ENCODE data around the gene CLEC16A.

Gene CLEC16A

DNA sequence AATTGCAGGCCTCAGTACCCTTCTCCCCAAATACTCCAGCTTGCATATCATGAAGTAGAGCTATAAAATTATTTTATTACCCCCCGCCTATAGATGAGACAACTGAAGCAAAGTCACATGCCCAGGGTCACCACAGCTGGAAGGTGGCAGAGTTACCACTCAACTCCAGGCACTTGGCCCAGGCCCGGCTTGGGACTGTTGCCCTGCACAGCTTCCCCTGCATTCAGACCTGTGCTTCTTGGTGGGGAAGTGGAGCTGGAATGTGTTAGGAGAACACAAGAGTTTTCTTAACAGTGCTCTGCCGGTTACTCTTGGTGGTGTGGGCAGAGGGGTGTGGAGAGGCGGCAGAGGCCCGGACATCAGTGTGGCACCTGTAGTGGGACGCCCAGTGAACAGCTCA, 162.4 kb downstream of the CLEC16A start:
- ChIA-PET CTCF (interaction anchor here (0.7 to 2.0 kb wide), 6 partner anchors 17 to 143 kb away, joined by 3 to 4 read pairs (median 4); no protein-coding TSS in a partner anchor), POLR2A (no interaction called here)
- no peak overlapping the region for H3K4me3 ChIP-seq (ENCODE audit: low read depth, low read length)
- DNase-seq (ENCODE audit: low read depth, low spot score): no peak
- TF ChIP-seq, protein P1, sequence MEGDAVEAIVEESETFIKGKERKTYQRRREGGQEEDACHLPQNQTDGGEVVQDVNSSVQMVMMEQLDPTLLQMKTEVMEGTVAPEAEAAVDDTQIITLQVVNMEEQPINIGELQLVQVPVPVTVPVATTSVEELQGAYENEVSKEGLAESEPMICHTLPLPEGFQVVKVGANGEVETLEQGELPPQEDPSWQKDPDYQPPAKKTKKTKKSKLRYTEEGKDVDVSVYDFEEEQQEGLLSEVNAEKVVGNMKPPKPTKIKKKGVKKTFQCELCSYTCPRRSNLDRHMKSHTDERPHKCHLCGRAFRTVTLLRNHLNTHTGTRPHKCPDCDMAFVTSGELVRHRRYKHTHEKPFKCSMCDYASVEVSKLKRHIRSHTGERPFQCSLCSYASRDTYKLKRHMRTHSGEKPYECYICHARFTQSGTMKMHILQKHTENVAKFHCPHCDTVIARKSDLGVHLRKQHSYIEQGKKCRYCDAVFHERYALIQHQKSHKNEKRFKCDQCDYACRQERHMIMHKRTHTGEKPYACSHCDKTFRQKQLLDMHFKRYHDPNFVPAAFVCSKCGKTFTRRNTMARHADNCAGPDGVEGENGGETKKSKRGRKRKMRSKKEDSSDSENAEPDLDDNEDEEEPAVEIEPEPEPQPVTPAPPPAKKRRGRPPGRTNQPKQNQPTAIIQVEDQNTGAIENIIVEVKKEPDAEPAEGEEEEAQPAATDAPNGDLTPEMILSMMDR (IDR thresholded peaks at IDR 0.05; ENCODE audit: insufficient read depth, low read length, missing control alignments): no peak

DNA sequence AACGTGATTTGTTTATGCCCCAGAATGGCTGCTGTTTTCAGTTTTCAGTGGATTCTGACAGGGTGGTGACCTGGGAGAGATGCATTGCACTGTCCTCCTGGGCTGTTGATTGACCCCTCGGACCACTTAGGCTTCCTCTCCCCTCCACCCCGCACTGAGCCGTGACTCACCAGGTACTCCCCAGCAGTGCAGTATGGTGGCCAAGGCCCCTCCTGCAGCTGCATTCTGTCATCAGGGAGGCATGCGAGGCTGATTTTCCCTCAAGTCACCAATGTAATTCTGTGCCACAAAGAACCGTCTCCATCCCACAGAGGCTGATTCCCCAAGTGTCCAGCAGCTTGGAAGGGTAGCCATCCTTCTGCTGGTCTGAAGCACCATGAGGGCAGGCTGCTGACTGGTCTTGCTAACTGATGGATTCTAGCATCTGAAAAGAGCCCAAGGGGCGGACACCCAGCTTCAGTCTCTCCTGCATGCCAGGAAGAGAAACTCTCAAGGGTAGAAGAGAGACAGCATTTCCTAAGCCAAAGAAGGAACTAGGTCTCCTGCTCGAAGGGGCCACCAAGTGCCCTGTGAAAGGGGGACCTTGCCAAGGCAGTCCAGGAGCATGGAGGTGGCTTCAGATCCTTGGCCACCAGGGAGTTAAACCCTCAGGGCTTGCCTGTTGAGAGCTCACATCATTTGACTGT, 163.6 kb downstream of the CLEC16A start:
- CTCF ChIA-PET: interaction anchor here (0.6 to 2.0 kb wide), 3 partner anchors 8 to 144 kb away, joined by 3 to 4 read pairs (median 3); no protein-coding TSS in a partner anchor
- TF ChIP-seq, protein P1 (IDR thresholded peaks at IDR 0.05; ENCODE audit: insufficient read depth, low read length, missing control alignments): no peak
- H3K4me3 ChIP-seq (ENCODE audit: low read depth, low read length): no peak overlapping the region
- POLR2A ChIA-PET: no interaction called here
- no peak for DNase-seq (ENCODE audit: low read depth, low spot score)

DNA sequence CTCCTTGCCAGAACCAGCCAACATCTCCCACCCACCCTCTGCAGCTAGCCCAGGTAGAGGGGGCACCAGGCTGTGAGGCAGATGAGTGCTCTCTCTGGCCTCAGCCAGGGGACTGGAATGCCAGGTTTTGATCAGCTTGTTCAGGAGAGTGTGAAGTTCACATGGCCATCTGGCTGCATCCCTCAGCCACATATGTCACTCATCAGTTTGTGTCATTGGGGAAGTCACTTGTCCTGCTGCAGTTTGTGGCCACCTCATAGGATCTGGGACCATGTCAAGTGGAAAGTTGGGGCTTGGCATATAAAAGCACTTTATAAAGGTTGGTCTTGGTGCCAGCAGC, 164.1 kb downstream of the CLEC16A start:
- ChIA-PET POLR2A (no interaction called here), CTCF (interaction anchor here (1.2 to 2.0 kb wide), 2 partner anchors 8 to 43 kb away, joined by 3 to 4 read pairs; no protein-coding TSS in a partner anchor)
- no peak for DNase-seq (ENCODE audit: low read depth, low spot score)
- H3K4me3 ChIP-seq (ENCODE audit: low read depth, low read length): no peak overlapping the region
- TF ChIP-seq, protein P1 (IDR thresholded peaks at IDR 0.05; ENCODE audit: insufficient read depth, low read length, missing control alignments): no peak

DNA sequence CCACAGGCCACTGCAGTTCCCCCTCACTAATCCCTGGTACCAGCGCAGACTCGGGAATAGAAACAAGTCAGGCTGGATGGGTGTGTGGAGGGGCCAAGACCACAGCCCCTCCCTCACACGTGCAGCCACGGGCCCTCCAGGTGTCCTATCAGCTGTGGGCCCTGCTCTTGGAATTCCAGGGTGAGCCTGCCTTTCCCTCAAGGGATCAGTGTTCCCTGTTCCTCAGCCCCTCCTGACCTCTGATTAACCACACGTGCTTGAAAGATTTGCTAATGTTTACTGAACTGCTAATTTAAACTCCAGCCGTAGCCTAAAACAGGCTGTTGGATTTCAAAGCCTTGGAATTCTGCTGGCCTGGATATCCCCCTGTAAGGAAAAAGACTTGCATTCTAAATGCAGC, 165.2 kb downstream of the CLEC16A start:
- TF ChIP-seq, protein P1 (IDR thresholded peaks at IDR 0.05; ENCODE audit: insufficient read depth, low read length, missing control alignments): no peak
- DNase-seq (ENCODE audit: low read depth, low spot score): no peak
- H3K4me3 ChIP-seq (ENCODE audit: low read depth, low read length): no peak overlapping the region
- CTCF ChIA-PET: interaction anchor here (1.1 kb wide), 1 partner anchor 11 kb away, joined by 3 read pairs; no protein-coding TSS in a partner anchor
- POLR2A ChIA-PET: no interaction called here

DNA sequence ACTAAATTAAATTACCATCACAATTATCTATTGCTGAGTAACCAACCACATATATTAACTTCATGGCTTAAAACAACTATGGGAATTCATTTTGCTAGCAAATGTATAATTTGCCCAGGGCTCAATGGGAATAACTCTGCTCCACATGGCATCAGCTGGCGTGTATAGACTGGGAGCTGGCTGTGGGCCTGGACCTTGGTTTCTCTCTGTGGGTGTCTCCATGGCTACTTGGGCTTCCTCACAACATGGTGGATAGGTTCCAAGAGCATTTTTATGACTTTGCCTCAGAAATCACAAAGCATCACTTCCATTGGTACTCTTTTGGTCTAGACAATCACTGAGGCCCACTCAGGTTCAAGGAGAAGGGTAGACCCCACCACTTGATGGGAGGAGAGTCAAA, 166.8 kb downstream of the CLEC16A start:
- TF ChIP-seq, protein P1 (IDR thresholded peaks at IDR 0.05; ENCODE audit: insufficient read depth, low read length, missing control alignments): no peak
- ChIA-PET CTCF (no interaction called here), POLR2A (no interaction called here)
- no peak for DNase-seq (ENCODE audit: low read depth, low spot score)
- no peak overlapping the region for H3K4me3 ChIP-seq (ENCODE audit: low read depth, low read length)

DNA sequence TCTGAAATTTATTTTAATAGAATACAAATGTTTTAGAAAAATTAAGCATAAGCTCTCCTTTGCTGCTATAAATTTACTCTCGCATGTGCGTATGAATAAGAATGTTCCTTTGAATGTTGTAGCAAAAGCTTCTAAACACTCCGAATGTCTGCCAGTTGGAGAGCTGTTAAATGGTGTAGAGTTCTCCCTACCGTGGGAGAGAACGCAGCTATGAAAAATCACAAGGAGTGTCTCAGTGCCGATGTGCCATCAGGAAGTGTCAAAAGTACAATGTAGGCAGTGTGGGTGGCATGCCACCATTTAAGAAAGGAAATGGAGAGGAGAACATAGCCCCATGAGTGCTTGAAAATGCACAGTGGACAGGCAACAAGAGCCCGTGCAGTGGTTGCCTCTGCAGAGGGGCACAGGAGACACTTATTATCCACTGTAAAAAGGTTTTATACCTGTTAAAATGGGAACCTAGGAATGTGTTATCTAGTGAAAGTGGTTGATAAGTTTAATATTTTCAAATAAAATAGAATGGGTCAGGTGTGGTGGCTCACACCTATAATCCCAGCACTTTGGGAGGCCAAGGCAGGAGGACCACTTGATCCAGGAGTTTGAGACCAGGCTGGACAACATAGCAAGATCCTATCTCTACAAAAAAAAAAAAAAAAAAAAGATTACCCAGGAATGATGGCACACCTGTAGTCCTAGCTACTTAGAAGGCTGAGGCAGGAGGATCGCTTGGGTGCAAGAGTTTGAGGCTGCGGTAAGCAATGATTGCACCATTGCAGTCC, 167.7 kb downstream of the CLEC16A start:
- H3K4me3 ChIP-seq (ENCODE audit: low read depth, low read length): no peak overlapping the region
- DNase-seq (ENCODE audit: low read depth, low spot score): no peak
- POLR2A ChIA-PET: no interaction called here
- CTCF ChIA-PET: no interaction called here
- TF ChIP-seq, protein P1 (IDR thresholded peaks at IDR 0.05; ENCODE audit: insufficient read depth, low read length, missing control alignments): no peak
